ENCODE data around the gene C15orf39.
"Not testable (repeated sequence)": the region's sequence is repeated elsewhere in the genome, so short reads cannot be mapped to it uniquely, and the experiment has no call there.

The C15orf39 gene

GRCh38 chr15:75229191-75230015, 27.7 kb downstream of the C15orf39 start:
- no peak for DNase-seq (ENCODE audit: low read depth in 1 of 2, low spot score in 1 of 2)

DNA sequence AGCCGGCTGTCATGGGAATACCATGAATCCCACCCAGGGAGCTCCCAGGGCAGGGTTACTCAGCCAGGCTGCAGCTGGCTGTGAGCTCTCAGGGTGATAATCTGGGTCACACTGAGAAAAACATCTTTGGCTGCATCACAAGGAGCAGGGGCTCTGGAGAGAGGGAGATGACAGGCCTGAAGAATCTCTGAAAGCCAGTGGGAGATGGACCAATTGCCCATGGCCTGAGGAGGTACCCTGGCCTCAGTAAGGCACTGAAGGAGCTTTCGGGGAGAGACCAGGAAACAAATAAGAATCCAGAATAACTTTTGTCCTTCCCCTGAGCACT, 28.3 kb downstream of the C15orf39 start:
- no peak for DNase-seq (ENCODE audit: low read depth in 1 of 2, low spot score in 1 of 2)

GRCh38 chr15:75230551-75231371, 29.1 kb downstream of the C15orf39 start:
- DNase-seq (ENCODE audit: low read depth in 1 of 2, low spot score in 1 of 2): no peak

- DNase-seq (ENCODE audit: low read depth in 1 of 2, low spot score in 1 of 2): no peak
Measured at GRCh38 chr15:75231836-75232235, 30.2 kb downstream of the C15orf39 start.

DNA sequence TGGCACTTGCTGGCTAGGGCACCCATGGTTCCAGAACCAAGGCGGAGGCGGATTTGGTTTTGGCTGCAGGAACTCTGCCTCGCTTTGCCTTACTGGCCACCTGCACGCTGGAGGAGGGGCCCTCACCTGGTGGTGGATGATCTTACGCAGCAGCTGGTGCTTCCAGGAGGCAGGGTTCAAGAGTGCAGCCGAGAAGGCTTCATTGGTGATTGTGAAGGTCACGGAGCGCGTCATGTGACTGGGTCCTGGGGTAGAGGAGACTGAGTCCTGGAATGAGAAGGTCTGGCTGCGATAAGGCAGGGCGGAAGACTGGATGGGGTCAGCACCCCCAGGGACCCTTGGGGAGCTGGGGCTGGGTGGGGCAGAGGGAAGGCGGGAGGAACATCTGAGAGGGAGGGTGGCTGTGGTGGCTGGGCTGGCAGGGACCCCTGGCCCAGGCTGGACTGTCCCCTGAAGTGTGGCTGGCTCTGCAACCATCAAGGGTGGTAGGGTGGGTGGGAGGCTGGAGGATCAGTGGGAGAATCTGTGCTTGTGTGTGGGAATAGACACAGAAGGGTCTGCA, 30.7 kb downstream of the C15orf39 start:
- no peak for DNase-seq (ENCODE audit: low read depth in 1 of 2, low spot score in 1 of 2)

DNA sequence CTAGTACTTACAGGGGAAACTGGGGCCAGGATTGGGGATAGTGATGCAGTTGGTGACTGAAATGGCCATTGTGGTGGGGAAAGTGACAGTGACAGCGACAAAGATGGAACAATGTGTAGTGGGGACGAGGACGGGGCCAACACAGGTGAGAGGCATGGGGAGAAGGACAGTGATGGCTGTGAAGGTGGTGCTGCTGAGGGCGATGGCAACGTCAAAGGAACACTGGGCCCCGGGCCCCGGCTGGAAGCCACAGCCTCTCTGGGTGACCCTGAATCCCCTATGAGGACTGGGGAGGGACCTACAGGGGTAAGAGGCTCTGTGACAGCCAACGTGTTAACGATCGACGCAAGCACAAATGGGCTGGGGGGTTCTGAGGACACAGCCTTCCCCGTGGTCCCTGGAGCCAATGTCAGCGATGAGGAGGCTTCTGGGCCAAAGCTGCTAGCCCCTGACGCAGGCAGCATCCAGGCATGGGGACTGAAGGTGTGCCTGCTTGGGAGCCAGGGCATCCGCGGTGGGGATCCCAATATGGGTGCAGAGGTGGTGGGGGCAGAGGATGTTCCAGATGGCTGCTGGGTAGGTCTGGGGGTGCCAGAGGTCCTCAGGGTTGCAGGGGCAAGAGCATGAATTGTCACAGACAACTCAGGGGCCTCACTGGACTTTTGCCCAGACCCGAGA, 31.3 kb downstream of the C15orf39 start:
- no peak for DNase-seq (ENCODE audit: low read depth in 1 of 2, low spot score in 1 of 2)

- no peak for DNase-seq (ENCODE audit: low read depth in 1 of 2, low spot score in 1 of 2)
Measured at GRCh38 chr15:75233504-75234190, 32.0 kb downstream of the C15orf39 start.

DNA sequence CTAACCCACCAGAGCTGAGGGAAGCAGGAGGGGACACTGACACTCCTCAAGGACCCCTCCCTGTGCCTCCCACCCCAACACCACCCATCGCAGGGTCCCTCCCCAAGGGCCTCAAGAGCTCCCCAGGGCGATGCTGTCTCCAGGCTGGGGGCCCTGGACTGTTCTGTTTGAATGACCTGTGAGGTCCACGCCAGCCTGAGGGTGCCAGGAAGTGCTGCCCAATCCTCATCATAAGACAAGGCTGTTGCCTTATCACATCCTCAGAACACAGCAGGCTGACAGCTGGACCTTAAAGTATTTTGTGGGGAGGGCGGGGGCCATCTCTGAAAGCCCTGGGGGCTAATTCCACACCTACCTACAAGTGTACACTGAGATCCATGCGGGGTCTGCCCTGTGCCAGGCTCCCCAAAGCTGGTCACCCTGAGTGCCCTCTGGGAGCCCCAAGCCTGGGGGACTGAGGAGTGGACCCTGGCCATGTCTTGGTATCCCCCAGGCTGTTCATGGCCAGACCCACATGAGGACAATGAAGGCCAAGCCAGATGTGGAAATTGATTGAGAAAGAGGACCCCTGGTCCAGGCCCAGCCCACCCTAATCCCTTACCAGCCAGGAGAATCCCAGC, 32.6 kb downstream of the C15orf39 start:
- no peak for DNase-seq (ENCODE audit: low read depth in 1 of 2, low spot score in 1 of 2)

DNA sequence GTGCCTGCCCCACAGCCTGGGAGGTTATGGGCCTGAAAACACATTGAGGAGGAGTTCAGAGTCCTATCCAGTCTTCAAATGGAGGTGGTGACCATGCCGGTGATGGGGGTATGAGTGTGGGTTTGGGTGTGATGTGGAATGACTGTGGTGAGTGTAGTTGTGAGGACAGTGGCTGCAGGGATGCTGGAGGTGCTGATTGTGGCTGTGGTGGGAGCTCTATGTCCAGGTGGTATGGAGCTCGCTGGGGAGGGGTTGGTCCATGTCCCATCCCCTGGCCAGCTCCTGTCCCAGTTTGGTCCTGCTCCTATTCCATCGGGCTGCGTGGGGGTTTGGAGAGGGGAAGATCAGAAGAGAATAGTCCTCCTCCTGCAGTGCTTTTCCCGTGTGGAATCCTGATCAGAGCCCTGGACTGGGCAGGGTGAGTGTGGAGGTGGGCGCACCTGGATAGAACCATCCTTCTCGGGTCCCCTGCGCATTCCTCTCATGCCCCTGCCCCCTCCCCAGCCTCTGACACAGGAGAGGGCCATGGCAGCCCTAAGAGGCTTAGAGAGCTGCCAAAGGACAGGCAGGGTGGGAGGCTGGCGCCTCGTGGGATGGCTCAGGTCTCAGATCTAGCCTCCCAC, 33.5 kb downstream of the C15orf39 start:
- no peak for DNase-seq (ENCODE audit: low read depth in 1 of 2, low spot score in 1 of 2)

GRCh38 chr15:75235760-75236729, 34.4 kb downstream of the C15orf39 start:
- DNase-seq (ENCODE audit: low read depth in 1 of 2, low spot score in 1 of 2): no peak

DNA sequence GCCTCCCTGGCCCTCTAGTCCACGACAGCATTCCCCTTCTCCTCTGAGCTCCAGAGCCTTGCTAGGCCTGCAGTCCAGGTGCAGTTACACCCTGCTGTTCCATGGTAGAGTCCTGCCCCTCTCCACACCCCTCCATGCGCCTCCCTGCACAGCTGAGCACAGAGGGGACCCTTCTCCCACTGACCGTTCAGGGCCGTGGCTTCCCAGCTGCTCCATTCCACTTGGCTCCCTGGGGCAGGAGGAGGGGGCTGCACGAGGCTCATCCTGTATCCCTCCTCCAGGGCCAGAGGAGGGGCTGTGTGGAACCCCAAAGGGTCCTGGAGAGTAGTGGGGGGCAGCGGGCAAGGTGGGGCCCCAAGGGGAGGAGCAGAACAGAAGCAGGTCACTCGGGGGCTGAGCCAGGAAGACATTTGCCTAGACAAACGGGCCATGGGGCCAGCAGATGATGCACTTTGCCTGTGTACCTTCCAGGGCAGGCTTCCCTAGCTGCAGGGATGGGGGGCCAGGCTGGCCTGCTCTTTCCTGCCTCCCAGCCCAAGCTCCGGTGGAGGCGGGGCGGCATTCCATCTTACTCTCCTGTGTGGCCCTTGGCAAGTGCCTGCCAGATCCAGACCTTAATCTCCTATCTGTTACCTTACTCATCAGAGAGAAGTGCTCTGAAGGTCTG, 35.8 kb downstream of the C15orf39 start:
- DNase-seq (ENCODE audit: low read depth in 1 of 2, low spot score in 1 of 2): no peak

DNA sequence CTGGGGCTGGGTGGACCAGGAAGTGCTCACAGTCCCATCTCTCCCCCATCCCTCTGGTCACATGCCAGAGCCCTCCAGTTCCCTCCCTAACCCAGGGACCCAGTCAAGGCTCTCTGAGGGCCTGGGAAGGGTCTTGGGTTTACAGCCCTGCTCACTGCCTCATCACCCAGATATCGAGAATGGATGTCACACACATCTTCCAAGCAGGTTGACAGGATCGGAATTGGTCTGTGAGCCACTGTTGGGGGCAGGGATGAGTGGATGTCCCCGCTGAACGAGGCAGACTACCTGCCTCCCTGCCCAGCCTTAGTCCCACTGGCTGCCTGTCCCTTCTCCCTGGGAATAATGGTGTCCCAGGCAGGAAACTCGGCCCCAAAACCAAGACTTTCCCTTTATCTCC, 36.5 kb downstream of the C15orf39 start:
- no peak for DNase-seq (ENCODE audit: low read depth in 1 of 2, low spot score in 1 of 2)

DNA sequence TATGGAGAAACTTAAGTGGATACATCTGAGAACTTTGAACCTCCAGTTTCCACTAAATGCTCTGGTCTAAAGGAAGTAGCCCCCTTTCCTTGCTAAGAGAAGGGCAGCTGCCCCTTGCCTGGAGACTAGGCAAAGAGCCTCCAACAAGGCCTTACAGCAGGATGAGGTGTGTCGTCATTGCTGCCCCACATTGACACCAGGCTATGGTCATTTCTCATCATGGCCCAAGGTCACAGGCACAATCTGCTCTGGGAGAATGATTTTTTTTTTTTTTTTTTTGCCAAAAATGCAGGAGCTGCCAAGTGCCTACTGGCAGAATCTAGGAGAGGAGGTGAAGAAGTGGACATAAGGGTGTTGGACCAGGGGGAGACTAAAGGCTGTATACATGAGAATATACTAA, 44.1 kb downstream of the C15orf39 start:
- not testable (repeated sequence) for DNase-seq (ENCODE audit: low read depth in 1 of 2, low spot score in 1 of 2)

DNA sequence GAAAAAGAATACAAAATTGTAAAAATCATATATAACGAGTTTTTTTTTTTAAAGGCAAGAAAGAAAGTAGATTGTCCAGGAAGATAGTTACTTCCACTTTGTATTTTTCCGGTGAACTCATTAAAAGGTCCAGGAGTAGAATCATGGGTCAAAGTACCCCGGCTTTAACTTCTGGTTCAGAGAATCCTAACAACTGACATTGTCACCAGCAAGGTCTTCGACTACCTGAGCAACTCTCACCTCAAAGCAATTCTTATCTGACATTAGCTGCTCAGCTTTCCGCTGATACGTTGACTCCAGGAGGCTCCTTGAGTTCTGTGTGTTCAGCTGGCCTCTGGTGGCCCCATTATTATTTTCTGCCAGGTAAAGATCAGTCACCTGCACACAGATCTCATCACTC, 47.3 kb downstream of the C15orf39 start:
- DNase-seq (ENCODE audit: low read depth in 1 of 2, low spot score in 1 of 2): not testable (repeated sequence)

GRCh38 chr15:75249726-75250125, 48.0 kb downstream of the C15orf39 start:
- DNase-seq (ENCODE audit: low read depth in 1 of 2, low spot score in 1 of 2): no peak

DNA sequence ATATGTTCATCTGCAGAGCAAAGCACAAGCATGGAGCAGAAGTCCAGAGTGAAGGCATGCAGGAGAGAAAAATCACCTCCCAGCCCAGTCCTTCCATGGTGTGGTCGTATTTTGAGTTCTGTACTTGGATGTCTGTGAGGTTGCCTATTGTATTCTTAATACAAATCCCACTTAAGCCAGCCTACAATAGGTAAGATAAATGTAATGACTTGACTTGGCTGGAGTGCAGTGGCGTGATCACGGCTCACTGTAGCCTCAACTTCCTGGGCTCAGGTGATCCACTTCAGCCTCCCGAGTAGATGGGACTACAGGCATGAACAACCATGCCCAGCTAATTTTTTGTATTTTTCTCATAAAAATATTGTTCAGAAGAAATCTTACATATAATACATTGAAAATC, 49.7 kb downstream of the C15orf39 start:
- DNase-seq (ENCODE audit: low read depth in 1 of 2, low spot score in 1 of 2): not testable (repeated sequence)

DNA sequence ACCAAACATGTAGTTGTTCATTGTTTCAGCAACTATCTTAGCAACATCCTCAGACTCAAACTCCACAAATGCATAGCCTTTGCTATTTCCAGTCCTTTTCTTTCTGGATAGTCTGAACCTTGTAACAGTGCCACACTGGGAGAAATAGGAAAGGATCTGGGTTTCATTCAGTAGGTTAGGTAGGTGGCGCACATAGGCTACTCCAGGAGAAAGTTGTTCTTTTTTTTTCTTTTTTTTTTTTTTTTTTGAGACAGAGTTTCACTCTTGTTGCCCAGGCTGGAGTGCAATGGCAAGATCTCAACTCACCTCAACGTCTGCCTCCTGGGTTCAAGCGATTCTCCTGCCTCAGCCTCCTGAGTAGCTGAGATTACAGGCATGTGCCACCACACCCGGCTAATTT, 50.6 kb downstream of the C15orf39 start:
- not testable (repeated sequence) for DNase-seq (ENCODE audit: low read depth in 1 of 2, low spot score in 1 of 2)

GRCh38 chr15:75258034-75258433, 56.4 kb downstream of the C15orf39 start, which contains the start of gene GOLGA6C:
TSS of gene GOLGA6C (plus strand) at chr15:75258334. CDS start at chr15:75258599, 265 bp downstream.
- DNase-seq (ENCODE audit: low read depth in 1 of 2, low spot score in 1 of 2): not testable (repeated sequence)

All from activated CD4-positive, alpha-beta T cell treated with anti-CD3 and anti-CD28 coated beads, Interleukin-2, amount 50 U/mL, for 24 hours (primary cell).